ENCODE data around the gene INTS15.

Gene INTS15

GRCh38 chr7:6654842-6655610, 65.2 kb downstream of the INTS15 start:
- no peaks in the 10 kb centered on the region for H3K27me3 ChIP-seq
- TF ChIP-seq, protein P1, sequence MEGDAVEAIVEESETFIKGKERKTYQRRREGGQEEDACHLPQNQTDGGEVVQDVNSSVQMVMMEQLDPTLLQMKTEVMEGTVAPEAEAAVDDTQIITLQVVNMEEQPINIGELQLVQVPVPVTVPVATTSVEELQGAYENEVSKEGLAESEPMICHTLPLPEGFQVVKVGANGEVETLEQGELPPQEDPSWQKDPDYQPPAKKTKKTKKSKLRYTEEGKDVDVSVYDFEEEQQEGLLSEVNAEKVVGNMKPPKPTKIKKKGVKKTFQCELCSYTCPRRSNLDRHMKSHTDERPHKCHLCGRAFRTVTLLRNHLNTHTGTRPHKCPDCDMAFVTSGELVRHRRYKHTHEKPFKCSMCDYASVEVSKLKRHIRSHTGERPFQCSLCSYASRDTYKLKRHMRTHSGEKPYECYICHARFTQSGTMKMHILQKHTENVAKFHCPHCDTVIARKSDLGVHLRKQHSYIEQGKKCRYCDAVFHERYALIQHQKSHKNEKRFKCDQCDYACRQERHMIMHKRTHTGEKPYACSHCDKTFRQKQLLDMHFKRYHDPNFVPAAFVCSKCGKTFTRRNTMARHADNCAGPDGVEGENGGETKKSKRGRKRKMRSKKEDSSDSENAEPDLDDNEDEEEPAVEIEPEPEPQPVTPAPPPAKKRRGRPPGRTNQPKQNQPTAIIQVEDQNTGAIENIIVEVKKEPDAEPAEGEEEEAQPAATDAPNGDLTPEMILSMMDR (IDR thresholded peaks at IDR 0.05; ENCODE audit: low read depth, low read length) = no peak
- no peaks in the 10 kb centered on the region; the same call in 1 of the 2 replicates for H3K9me3 ChIP-seq
- H3K36me3 ChIP-seq = peaks cover 37% of the 10 kb centered on the region
- no peak overlapping the region for H3K4me3 ChIP-seq (ENCODE audit: low read depth, low read length)
- H3K4me1 ChIP-seq = no peaks in the 10 kb centered on the region
- no peak for DNase-seq

- peaks cover 29% of the 10 kb centered on the region for H3K36me3 ChIP-seq
- H3K4me1 ChIP-seq = no peaks in the 10 kb centered on the region
- DNase-seq = no peak
These were observed 66.0 kb downstream of the INTS15 start for GRCh38 chr7:6655636-6656385.

DNA sequence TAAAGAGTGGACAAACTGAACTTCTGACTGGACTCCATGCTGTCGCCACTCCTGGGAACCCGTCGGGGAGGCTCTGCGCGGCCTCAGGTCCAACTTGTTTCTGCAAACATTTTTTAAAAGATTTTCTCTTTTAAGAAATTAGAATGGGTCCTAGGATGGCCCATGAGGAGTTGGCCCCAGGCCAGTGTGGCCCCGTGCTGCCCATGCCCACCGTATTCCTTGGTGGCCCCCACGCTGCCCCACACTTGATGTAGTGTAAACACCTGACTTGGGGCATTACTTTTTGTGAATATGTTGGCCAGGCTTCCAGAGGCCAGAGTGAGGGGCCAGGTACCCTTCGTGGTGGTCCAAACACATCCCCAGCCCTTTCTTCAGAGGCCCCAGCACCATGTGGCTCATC, 66.6 kb downstream of the INTS15 start:
- Histone ChIP-seq H3K27me3 (no peaks in the 10 kb centered on the region), H3K36me3 (peaks cover 24% of the 10 kb centered on the region), H3K4me3 (ENCODE audit: low read depth, low read length) (no peak overlapping the region), H3K4me1 (no peaks in the 10 kb centered on the region), H3K9me3 (no peaks in the 10 kb centered on the region; the same call in 1 of the 2 replicates)
- TF ChIP-seq, protein P1 (IDR thresholded peaks at IDR 0.05; ENCODE audit: low read depth, low read length) = no peak
- no peak for DNase-seq

More at GRCh38 chr7:6655636-6656385, 66.0 kb downstream of the INTS15 start:
- TF ChIP-seq, protein P1 (IDR thresholded peaks at IDR 0.05; ENCODE audit: low read depth, low read length) = no peak
- H3K27me3 ChIP-seq = no peaks in the 10 kb centered on the region
- no peak overlapping the region for H3K4me3 ChIP-seq (ENCODE audit: low read depth, low read length)
- H3K9me3 ChIP-seq = no peaks in the 10 kb centered on the region; the same call in 1 of the 2 replicates
